Activated CD8-positive, alpha-beta T cell treated with anti-CD3 and anti-CD28 coated beads for 36 hours (primary cell): ENCODE measurements around the gene INPP4B. TPM values are rescaled to one million over a fixed set of nuclear protein-coding genes. Genes with fewer than 3 reads are reported as not detected.

Experiments
- ATAC-seq: fragments of 200-7000 bp; cut with Tn5 transposase; one replicate; pipeline ENCODE4 v1.10.0; 2021; ENCODE audit warnings: mild to moderate bottlenecking, moderate library complexity
- CTCF ChIA-PET: fragments of 350-600 bp; sonication (Branson Sonifier 250); formaldehyde crosslinking; loops from one replicate; lab custom pipeline; 2021; ENCODE audit warnings: antibody characterized with exemption; lab: Charles Lee
- POLR2A ChIA-PET: fragments of 350-600 bp; sonication (Branson Sonifier 250); formaldehyde crosslinking; loops from one replicate; lab custom pipeline; 2021; ENCODE audit warnings: antibody characterized with exemption; lab: Charles Lee
- DNase-seq: peaks from one replicate; pipeline ENCODE4 v3.0.0-alpha.2; 2020
- H3K27ac Mint-ChIP-seq: one replicate; pipeline ENCODE4 v1.8.0; 2021; ENCODE audit warnings: mild to moderate bottlenecking, mixed read lengths
- H3K27me3 Mint-ChIP-seq: one replicate; pipeline ENCODE4 v1.8.0; 2021; ENCODE audit warnings: mixed read lengths
- H3K36me3 Mint-ChIP-seq: one replicate; pipeline ENCODE4 v1.8.0; 2021; ENCODE audit warnings: low read depth, mixed read lengths
- H3K4me1 Mint-ChIP-seq: one replicate; pipeline ENCODE4 v1.8.0; 2021; ENCODE audit warnings: low read depth, mixed read lengths
- H3K4me3 Mint-ChIP-seq: one replicate; pipeline ENCODE4 v1.8.0; 2021; ENCODE audit warnings: mild to moderate bottlenecking, moderate library complexity, mixed read lengths
- H3K9me3 Mint-ChIP-seq: one replicate; pipeline ENCODE4 v1.8.0; 2021; ENCODE audit warnings: mixed read lengths
- CTCF ChIP-seq: fragments of 200-600 bp; IDR thresholded peaks from one replicate; pipeline ENCODE4 v1.8.0; 2022; ENCODE audit warnings: antibody characterized with exemption, mild to moderate bottlenecking
- intact Hi-C: fragments of 100-400 bp; cut with micrococcal nuclease; formaldehyde crosslinking; loops from one replicate; pipeline ENCODE4 v1.10.0; 2022
- total RNA-seq, 2 experiments: library from RNA; stranded (reverse); gene quantifications; one replicate each; pipeline ENCODE4 v1.2.3, GENCODE V29; 2021

INPP4B gene
- total RNA-seq, 2 experiments from 2014 or later: 46.1 to 46.9 TPM

- no peak for TF ChIP-seq CTCF
- no peaks in the 10 kb centered on the region for H3K9me3 Mint-ChIP-seq
- ChIA-PET CTCF (no interaction called here), POLR2A (no interaction called here)
- no peak overlapping the region for H3K27ac Mint-ChIP-seq
- H3K4me1 Mint-ChIP-seq: no peaks in the 10 kb centered on the region
- ATAC-seq (no peak), DNase-seq (no peak)
- intact Hi-C loops: no loop called here
- H3K27me3 Mint-ChIP-seq: no peaks in the 10 kb centered on the region
- no peaks in the 10 kb centered on the region for H3K36me3 Mint-ChIP-seq
- H3K4me3 Mint-ChIP-seq: no peak overlapping the region
These were observed 868.7 kb downstream of the INPP4B start for GRCh38 chr4:141977433-141977832.
